Lower lobe of right lung (tissue), 2 donors: ENCODE data around the gene BCAR3. TPM values are rescaled to one million over a fixed set of nuclear protein-coding genes. Genes with fewer than 3 reads are reported as not detected.
A peak's percentile ranks its signal among the peaks of the same experiment; 100 is the strongest.

ENCODE experiments used
- ATAC-seq, 2 donors: fragments of 200-7000 bp; cut with Tn5 transposase; one replicate each; pipeline ENCODE4 v1.9.1; 2020 to 2022; ENCODE audit warnings: mild to moderate bottlenecking in 2 of 2, moderate library complexity in 2 of 2
- DNase-seq: peaks from one replicate; pipeline ENCODE4 v3.0.0-alpha.2; 2020
- H3K27ac ChIP-seq: fragments of 200-600 bp; one replicate; pipeline ENCODE4 v1.8.0; 2022
- H3K27me3 ChIP-seq: fragments of 200-600 bp; one replicate; pipeline ENCODE4 v1.8.0; 2022; ENCODE audit warnings: low read depth
- H3K36me3 ChIP-seq: fragments of 200-600 bp; one replicate; pipeline ENCODE4 v1.8.0; 2022; ENCODE audit warnings: mild to moderate bottlenecking
- H3K4me1 ChIP-seq: fragments of 200-600 bp; one replicate; pipeline ENCODE4 v1.8.0; 2022
- H3K4me3 ChIP-seq: fragments of 200-600 bp; one replicate; pipeline ENCODE4 v1.8.0; 2022; ENCODE audit warnings: mild to moderate bottlenecking
- H3K9me3 ChIP-seq: fragments of 200-600 bp; one replicate; pipeline ENCODE4 v1.8.0; 2022
- CTCF ChIP-seq: fragments of 200-600 bp; IDR thresholded peaks from one replicate; pipeline ENCODE4 v1.8.0; 2022; ENCODE audit warnings: antibody characterized with exemption, mild to moderate bottlenecking
- intact Hi-C: fragments of 100-400 bp; cut with DNase I; formaldehyde crosslinking; loops from one replicate; pipeline ENCODE4 v1.11.0; 2022
- total RNA-seq: library from RNA; stranded (reverse); fragmentation: NEBNext Ultra II Directional; extraction: Animal tissue kit (Norgen Biotek cat#: 25700); gene quantifications from one replicate; pipeline ENCODE4 v1.2.1, GENCODE V29; 2021
- donor health status: DM: no; HTN: yes; CAD: no; lungs with severe emphysema.

Gene BCAR3
- total RNA-seq, 1 donor from 2014 or later = 24.9 TPM

DNA sequence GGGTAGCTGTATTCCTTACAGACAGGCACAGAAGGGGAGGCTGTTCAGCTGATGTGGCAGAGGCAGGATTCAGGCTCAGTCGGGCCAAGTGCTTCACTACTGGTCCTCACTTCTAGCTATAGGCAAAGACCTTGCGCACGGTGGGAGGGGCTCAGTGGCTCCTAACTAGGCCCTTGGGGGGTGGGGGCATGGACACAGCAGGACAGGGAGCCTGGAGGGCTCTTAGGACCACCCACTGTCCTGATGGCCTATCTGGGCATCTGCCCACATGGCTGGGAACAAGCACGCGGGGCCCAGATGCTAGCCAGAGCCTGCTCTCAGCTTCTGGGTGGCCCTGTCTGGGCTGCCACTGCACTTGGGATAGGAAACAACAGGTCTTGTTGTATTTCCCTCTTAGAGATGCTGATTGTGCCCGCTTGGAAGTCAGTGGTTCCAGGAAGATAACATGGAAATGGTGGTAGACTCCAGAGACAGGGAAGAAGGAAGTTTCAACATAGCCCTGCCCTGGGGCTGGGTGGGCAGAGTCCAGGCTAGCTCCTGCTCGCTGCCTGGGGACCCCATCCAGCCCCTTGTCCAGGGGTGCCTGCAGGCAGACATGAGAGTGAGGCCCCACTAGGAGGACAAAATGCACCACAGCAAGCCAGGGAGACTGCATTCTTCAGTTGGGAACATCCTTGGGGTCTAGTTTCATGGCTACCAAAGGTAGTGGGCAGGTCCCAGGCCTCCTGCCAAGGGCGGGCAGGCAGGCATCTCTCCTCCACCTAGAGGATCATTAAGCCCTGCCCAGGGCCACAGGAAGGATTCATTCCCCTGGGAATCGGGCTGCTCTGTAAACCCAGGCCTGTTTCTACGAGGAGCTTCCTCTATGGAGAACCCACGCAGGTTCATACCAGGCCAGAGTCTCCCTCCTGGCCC, 102.5 kb downstream of the BCAR3 start:
- H3K4me1 ChIP-seq = peaks cover 16% of the 10 kb centered on the region
- TF ChIP-seq CTCF = no peak
- H3K9me3 ChIP-seq = no peaks in the 10 kb centered on the region
- intact Hi-C loops = no loop called here
- H3K36me3 ChIP-seq = peaks cover 79% of the 10 kb centered on the region
- ATAC-seq = no peak
- no peak for DNase-seq
- H3K4me3 ChIP-seq = no peak overlapping the region
- H3K27ac ChIP-seq = peak overlapping the region; percentile 28
- H3K27me3 ChIP-seq = no peaks in the 10 kb centered on the region

DNA sequence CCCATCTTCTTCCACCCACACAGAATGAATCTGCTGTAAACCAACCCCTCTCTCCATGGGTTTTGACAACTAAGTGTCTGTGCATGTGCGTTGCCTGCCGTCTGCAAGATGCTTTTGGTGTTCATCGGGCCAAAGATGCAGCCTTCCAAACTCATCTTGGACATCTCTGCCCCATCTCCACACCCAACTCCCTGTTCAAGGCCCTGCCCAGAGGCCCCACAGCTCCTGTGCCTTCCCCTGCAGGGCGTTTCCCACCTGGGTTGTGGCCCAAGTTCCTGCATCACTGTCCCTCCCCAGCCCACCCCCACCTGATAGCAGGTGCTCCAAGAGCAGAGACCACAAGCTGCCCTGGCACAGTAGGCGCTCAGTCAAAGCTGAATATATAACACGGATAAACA, 103.2 kb downstream of the BCAR3 start:
- no peak for TF ChIP-seq CTCF
- intact Hi-C loops = no loop called here
- ATAC-seq (no peak), DNase-seq (no peak)
- Histone ChIP-seq H3K4me3 (no peak overlapping the region), H3K36me3 (peaks cover 78% of the 10 kb centered on the region), H3K9me3 (no peaks in the 10 kb centered on the region), H3K27ac (no peak overlapping the region), H3K4me1 (peaks cover 16% of the 10 kb centered on the region), H3K27me3 (no peaks in the 10 kb centered on the region)

- TF ChIP-seq CTCF = no peak
- H3K27me3 ChIP-seq = no peaks in the 10 kb centered on the region
- H3K4me1 ChIP-seq = peaks cover 16% of the 10 kb centered on the region
- H3K4me3 ChIP-seq = no peak overlapping the region
- intact Hi-C loops = no loop called here
- no peak for ATAC-seq
- no peak overlapping the region for H3K27ac ChIP-seq
- DNase-seq = no peak
- H3K36me3 ChIP-seq = peaks cover 75% of the 10 kb centered on the region
- H3K9me3 ChIP-seq = no peaks in the 10 kb centered on the region
Measured at GRCh38 chr1:93577536-93578432, 103.9 kb downstream of the BCAR3 start.

GRCh38 chr1:93576746-93577145, 104.9 kb downstream of the BCAR3 start:
- DNase-seq (no peak), ATAC-seq (no peak)
- no peak overlapping the region for H3K4me3 ChIP-seq
- intact Hi-C loops = no loop called here
- no peak for TF ChIP-seq CTCF
- H3K4me1 ChIP-seq = peaks cover 16% of the 10 kb centered on the region
- peaks cover 75% of the 10 kb centered on the region for H3K36me3 ChIP-seq
- H3K27me3 ChIP-seq = no peaks in the 10 kb centered on the region
- H3K27ac ChIP-seq = no peak overlapping the region
- H3K9me3 ChIP-seq = no peaks in the 10 kb centered on the region

DNA sequence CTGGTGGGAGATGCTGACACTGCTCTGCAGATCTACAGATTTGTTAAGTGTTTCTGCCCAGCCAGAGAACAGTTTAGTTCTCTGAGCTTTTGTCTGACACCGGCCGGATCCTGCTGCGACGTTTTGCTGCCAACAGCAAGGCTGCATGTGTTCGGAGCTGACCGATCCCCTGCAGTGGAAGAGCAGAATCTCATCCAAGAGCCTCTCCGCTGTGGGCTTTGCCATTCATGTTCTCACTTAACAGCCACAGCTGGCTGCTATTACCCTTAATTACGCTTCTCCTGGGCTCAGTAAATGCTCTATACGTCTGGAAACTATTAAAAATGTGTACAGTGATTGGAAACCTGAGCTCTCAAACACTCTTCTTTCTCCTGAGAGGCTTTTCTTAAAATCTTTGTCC, 105.3 kb downstream of the BCAR3 start:
- H3K4me3 ChIP-seq = no peak overlapping the region
- TF ChIP-seq CTCF = no peak
- H3K36me3 ChIP-seq = peaks cover 77% of the 10 kb centered on the region
- no peaks in the 10 kb centered on the region for H3K27me3 ChIP-seq
- DNase-seq (no peak), ATAC-seq (no peak)
- H3K27ac ChIP-seq = no peak overlapping the region
- peaks cover 16% of the 10 kb centered on the region for H3K4me1 ChIP-seq
- H3K9me3 ChIP-seq = no peaks in the 10 kb centered on the region
- intact Hi-C loops = no loop called here
